ENCODE results near the gene FAM83B.

GRCh38 chr6:54932622-54933021, 86.1 kb downstream of the FAM83B start:
- TF ChIP-seq CTCF (IDR thresholded peaks at IDR 0.05 in 4 of 5, conservative IDR thresholded peaks at IDR 0.05 in 1 of 5) (no peak), POLR2A (IDR thresholded peaks at IDR 0.05) (no peak)
